Fibroblast of lung (primary cell): Measurements from ENCODE around the gene CFAP57. TPM values are rescaled to one million over a fixed set of nuclear protein-coding genes. Genes with fewer than 3 reads are reported as not detected.

Experiments
- DNase-seq, 2 donors: peaks; one replicate each; pipeline versions ENCODE4 v3.0.0 to v3.0.0-alpha.2; 2010; ENCODE audit warnings: low read depth in 2 of 2
- H2AFZ ChIP-seq: 2 replicates; pipeline ENCODE4 v1.5.1; 2012; ENCODE audit warnings: low read length, control low read depth, inconsistent platforms
- H3K27ac ChIP-seq: 2 replicates; pipeline ENCODE4 v1.5.1; 2011; ENCODE audit warnings: low read length, control low read depth; ENCODE audit not compliant: insufficient read depth
- H3K27me3 ChIP-seq: 2 replicates; pipeline ENCODE4 v1.5.1; 2011; ENCODE audit warnings: mild to moderate bottlenecking, low read length; ENCODE audit not compliant: control insufficient read depth, insufficient read depth
- H3K36me3 ChIP-seq: 2 replicates; pipeline ENCODE4 v1.5.1; 2011; ENCODE audit warnings: low read length; ENCODE audit not compliant: control insufficient read depth, insufficient read depth
- H3K4me1 ChIP-seq: 2 replicates; pipeline ENCODE4 v1.5.1; 2011; ENCODE audit warnings: low read length; ENCODE audit not compliant: control insufficient read depth, insufficient read depth; ENCODE audit errors: extremely low read depth
- H3K4me2 ChIP-seq: 2 replicates; pipeline ENCODE4 v1.5.1; 2011; ENCODE audit warnings: low read length, control low read depth; ENCODE audit not compliant: insufficient read depth; ENCODE audit errors: extremely low read depth
- H3K4me3 ChIP-seq, 4 experiments: fragments of 200-600 bp in 1 of 4; sonication (generic) in 1 of 4; replicated peaks in 1 of 4; 2 replicates each; pipeline ENCODE4 v1.5.1; 2011 to 2016; ENCODE audit warnings: low read length in 4 of 4, low read depth in 3 of 4, mild to moderate bottlenecking in 3 of 4, control low read depth in 2 of 4, inconsistent platforms in 1 of 4, mixed read lengths in 1 of 4; ENCODE audit not compliant: insufficient read depth in 1 of 4; ENCODE audit errors: control extremely low read depth in 1 of 4
- H3K79me2 ChIP-seq: 2 replicates; pipeline ENCODE4 v1.5.1; 2012; ENCODE audit warnings: mild to moderate bottlenecking, low read length, inconsistent platforms; ENCODE audit not compliant: control insufficient read depth, insufficient read depth
- H3K9ac ChIP-seq: 2 replicates; pipeline ENCODE4 v1.5.1; 2011; ENCODE audit warnings: mild to moderate bottlenecking, low read length, control low read depth; ENCODE audit not compliant: insufficient read depth
- H3K9me3 ChIP-seq: 2 replicates; pipeline ENCODE4 v1.5.1; 2012; ENCODE audit warnings: low read depth, low read length; ENCODE audit not compliant: control insufficient read depth, insufficient read depth
- H4K20me1 ChIP-seq: 2 replicates; pipeline ENCODE4 v1.5.1; 2011; ENCODE audit warnings: low read length; ENCODE audit not compliant: control insufficient read depth, insufficient read depth; ENCODE audit errors: extremely low read depth
- EZH2 ChIP-seq: IDR thresholded peaks from 2 replicates; pipeline ENCODE4 v1.5.1; 2012; ENCODE audit warnings: low read length, control low read depth, mild to moderate bottlenecking; ENCODE audit errors: missing control alignments
- polyA plus RNA-seq, 2 donors: library from polyadenylated mRNA; depleted of rRNA in 1 of 2; stranded (reverse) in 1 of 2; unstranded in 1 of 2; fragments of >200 nt; gene quantifications; 2 replicates each; pipeline ENCODE4 v1.2.1, GENCODE V29; 2011 to 2012; ENCODE audit warnings: missing spikeins in 1 of 2
- total RNA-seq: library from RNA; depleted of rRNA; stranded (reverse); fragments of >200 nt; gene quantifications from 2 replicates; pipeline ENCODE4 v1.2.1, GENCODE V29; 2014
- TF ChIP-seq, protein P1 (sequence below), 2 donors: IDR thresholded peaks in 1 of 2; conservative IDR thresholded peaks in 1 of 2; 1 replicate in 1 of 2; 2 replicates in 1 of 2; pipeline ENCODE4 v1.5.1; 2011 to 2012; ENCODE audit warnings: low read length in 2 of 2, control low read depth in 1 of 2, inconsistent platforms in 1 of 2, low read depth in 1 of 2, mild to moderate bottlenecking in 1 of 2

Gene CFAP57
- total and polyA plus RNA-seq, 2 donors (not counting 1 experiment from before 2014, with no cell fraction given) = 0.17 to 0.22 TPM

DNA sequence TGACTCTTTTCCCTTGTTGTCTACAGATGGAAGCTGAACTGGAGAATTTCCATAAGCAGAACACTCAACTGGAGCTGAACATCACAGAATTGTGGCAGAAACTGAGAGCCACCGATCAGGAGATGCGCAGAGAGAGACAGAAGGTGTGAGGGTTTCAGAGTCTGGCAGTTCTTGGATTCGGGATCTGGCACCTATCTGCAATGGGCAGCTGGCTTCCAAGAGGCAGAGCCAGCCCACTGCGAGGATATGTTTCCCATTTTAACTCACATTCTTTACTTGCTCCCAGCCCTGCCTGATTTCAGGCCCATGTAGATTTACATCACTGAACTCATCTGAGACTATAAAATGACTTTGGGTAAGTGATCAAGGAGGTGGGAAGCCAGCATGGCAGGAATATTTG, 60.4 kb downstream of the CFAP57 start:
- no peaks in the 10 kb centered on the region for H4K20me1 ChIP-seq
- H3K27me3 ChIP-seq = no peaks in the 10 kb centered on the region
- H3K4me3 ChIP-seq = no peak overlapping the region
- peaks cover 9% of the 10 kb centered on the region for H3K4me1 ChIP-seq
- no peaks in the 10 kb centered on the region for H3K36me3 ChIP-seq
- no peaks in the 10 kb centered on the region for H3K79me2 ChIP-seq
- peak overlapping the region; percentile 9 for H3K27ac ChIP-seq
- peak overlapping the region; percentile 54 for H3K4me2 ChIP-seq
- no peak for DNase-seq
- peak overlapping the region; percentile 75 for H2AFZ ChIP-seq
- H3K9me3 ChIP-seq = no peaks in the 10 kb centered on the region
- TF ChIP-seq, protein P1, sequence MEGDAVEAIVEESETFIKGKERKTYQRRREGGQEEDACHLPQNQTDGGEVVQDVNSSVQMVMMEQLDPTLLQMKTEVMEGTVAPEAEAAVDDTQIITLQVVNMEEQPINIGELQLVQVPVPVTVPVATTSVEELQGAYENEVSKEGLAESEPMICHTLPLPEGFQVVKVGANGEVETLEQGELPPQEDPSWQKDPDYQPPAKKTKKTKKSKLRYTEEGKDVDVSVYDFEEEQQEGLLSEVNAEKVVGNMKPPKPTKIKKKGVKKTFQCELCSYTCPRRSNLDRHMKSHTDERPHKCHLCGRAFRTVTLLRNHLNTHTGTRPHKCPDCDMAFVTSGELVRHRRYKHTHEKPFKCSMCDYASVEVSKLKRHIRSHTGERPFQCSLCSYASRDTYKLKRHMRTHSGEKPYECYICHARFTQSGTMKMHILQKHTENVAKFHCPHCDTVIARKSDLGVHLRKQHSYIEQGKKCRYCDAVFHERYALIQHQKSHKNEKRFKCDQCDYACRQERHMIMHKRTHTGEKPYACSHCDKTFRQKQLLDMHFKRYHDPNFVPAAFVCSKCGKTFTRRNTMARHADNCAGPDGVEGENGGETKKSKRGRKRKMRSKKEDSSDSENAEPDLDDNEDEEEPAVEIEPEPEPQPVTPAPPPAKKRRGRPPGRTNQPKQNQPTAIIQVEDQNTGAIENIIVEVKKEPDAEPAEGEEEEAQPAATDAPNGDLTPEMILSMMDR (conservative IDR thresholded peaks at IDR 0.05 in 1 of 2, IDR thresholded peaks at IDR 0.05 in 1 of 2; ENCODE audit: low read depth in 1 of 2, low read length in 2 of 2) = no peak
- no peak for TF ChIP-seq EZH2
- no peak overlapping the region for H3K9ac ChIP-seq

DNA sequence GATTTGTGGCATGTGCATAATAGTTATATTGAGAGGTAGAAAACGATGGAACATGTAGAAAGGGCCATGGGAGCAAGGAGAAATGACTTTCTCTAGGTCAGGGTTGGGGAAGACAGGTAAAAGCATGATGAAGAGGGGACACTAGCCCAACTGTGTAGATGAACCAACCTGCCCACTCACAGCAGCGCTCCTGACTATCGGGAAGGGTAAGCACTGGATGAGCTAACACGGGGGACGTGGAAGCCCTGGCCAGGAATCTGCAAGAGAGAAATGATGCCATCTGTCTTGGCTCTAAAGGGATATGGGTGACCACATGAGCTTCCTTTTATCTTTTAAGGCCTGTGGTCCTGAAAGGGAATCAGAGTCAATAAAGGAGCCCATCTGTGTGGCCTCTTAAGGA, 61.5 kb downstream of the CFAP57 start:
- H3K9me3 ChIP-seq = no peaks in the 10 kb centered on the region
- H3K79me2 ChIP-seq = no peaks in the 10 kb centered on the region
- TF ChIP-seq EZH2 = no peak
- TF ChIP-seq, protein P1 (conservative IDR thresholded peaks at IDR 0.05 in 1 of 2, IDR thresholded peaks at IDR 0.05 in 1 of 2; ENCODE audit: low read depth in 1 of 2, low read length in 2 of 2) = no peak
- H3K27ac ChIP-seq = no peak overlapping the region
- no peak overlapping the region for H3K4me2 ChIP-seq
- H4K20me1 ChIP-seq = no peaks in the 10 kb centered on the region
- no peaks in the 10 kb centered on the region for H3K27me3 ChIP-seq
- no peak for DNase-seq
- no peak overlapping the region for H3K4me3 ChIP-seq
- peaks cover 9% of the 10 kb centered on the region for H3K4me1 ChIP-seq
- no peak overlapping the region for H2AFZ ChIP-seq
- no peaks in the 10 kb centered on the region for H3K36me3 ChIP-seq
- no peak overlapping the region for H3K9ac ChIP-seq

DNA sequence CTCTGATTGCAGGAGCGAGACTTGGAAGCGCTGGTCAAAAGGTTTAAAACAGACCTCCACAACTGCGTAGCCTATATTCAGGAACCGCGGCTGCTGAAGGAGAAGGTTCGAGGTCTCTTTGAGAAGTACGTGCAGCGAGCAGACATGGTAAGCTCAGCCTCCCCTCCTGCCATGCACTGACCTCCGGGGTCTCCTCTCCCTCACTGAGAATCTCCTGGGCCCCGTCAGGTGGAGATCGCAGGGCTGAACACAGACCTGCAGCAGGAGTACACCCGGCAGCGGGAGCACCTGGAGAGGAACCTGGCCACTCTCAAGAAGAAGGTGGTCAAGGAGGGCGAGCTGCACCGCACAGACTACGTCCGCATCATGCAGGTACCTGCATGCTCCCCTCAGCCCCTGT, 62.1 kb downstream of the CFAP57 start:
- Histone ChIP-seq H3K4me3 (no peak overlapping the region), H3K36me3 (no peaks in the 10 kb centered on the region), H4K20me1 (no peaks in the 10 kb centered on the region), H3K27ac (no peak overlapping the region), H3K9ac (no peak overlapping the region), H3K4me1 (peaks cover 9% of the 10 kb centered on the region), H3K79me2 (no peaks in the 10 kb centered on the region), H2AFZ (no peak overlapping the region), H3K9me3 (no peaks in the 10 kb centered on the region), H3K27me3 (no peaks in the 10 kb centered on the region), H3K4me2 (no peak overlapping the region)
- TF ChIP-seq EZH2 = no peak
- TF ChIP-seq, protein P1 (conservative IDR thresholded peaks at IDR 0.05 in 1 of 2, IDR thresholded peaks at IDR 0.05 in 1 of 2; ENCODE audit: low read depth in 1 of 2, low read length in 2 of 2) = no peak
- DNase-seq = no peak
